GM18907 (cell line): ENCODE measurements around the gene OR8D1.
"Not testable (repeated sequence)": the region's sequence is repeated elsewhere in the genome, so short reads cannot be mapped to it uniquely, and the experiment has no call there.

ENCODE experiments used
- ATAC-seq: cut with Tn5 transposase; IDR thresholded peaks from one replicate; pipeline ENCODE4 v1.9.1; 2021; ENCODE audit warnings: mild to moderate bottlenecking, moderate library complexity; ENCODE audit not compliant: unreplicated experiment

The OR8D1 gene

GRCh38 chr11:124294687-124295086, 19.1 kb downstream of the OR8D1 start:
- ATAC-seq = no peak

- ATAC-seq = no peak
Observed at GRCh38 chr11:124285610-124286344, 28.0 kb downstream of the OR8D1 start.

DNA sequence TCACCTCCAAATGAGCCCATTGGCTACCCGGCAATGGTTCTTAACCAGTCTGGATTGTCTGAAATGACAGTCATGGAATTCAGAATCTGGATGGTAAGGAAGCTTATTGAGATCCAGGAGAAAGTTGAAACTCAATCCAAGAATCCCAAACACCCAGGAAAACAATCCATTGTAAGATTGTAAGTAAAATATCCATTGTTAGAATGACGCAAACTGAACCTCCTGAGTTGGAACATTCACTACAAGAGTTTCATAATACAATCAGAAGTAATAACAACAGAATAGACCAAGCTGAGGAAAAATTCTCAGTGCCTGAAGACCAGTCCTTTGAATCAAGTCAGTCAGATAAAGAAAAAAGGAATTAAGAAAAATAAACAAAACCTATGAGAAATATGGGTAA, 35.5 kb downstream of the OR8D1 start:
- ATAC-seq = no peak

DNA sequence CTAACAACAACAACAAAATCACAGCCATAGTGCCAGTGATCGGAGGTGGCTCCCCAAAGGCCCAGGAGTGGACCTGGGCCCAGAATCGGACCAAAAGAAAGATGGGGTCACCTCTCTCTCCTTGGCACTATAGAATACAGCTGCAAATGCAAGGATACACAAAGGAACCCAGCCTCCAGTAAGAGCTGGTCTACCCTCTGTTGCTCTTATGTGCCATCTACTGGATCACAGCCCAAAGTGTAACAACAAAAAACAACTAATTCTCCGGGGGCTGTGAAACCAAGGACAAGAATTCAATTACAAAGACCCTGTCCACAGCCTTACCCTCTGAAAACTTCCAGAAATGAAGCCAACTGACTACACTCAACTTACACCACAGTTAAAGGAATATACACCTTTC, 35.9 kb downstream of the OR8D1 start:
- ATAC-seq = no peak

DNA sequence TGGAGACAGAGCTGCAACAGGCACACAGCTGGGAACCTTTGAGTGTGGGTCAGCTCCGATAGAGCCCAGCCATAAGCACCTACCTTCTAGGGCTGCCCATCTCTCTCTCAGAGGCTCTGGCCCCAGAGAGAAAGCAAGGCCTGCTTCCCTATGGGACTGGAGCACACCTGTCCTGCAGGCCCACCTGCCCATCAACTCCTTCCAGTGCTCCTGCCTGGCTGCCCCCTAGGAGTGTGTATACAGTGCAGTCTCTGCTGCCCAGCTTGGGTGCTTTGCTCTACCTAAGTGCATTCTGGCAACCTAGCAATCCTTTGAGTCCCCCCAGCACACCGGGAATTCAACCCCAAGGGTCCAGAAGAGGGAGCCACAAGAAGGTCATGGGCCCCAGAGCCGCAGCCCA, 36.5 kb downstream of the OR8D1 start:
- no peak for ATAC-seq

- no peak for ATAC-seq
Observed at GRCh38 chr11:124276081-124276480, 37.7 kb downstream of the OR8D1 start.

- ATAC-seq = no peak
Observed at GRCh38 chr11:124274000-124274399, 39.7 kb downstream of the OR8D1 start.

DNA sequence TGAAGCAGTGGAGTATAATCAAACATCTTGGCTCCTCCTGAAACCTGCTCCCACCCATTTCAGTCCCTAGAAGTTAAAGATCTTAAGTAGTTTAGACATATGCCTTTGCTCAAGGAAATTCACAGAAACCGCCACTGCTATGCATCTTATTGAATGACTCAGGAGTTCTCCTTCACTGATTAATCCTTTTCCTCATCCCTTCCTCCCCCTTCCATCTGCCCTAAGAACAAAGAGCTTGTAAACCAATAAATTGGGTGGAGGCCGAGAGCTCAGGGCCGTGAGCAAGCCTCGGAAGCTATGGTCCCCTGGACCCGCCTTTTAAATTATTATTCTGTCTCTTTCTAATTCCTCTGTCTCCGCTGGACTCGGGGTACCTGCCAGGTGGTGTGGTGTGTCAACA, 42.9 kb downstream of the OR8D1 start:
- ATAC-seq = not testable (repeated sequence)

- ATAC-seq = not testable (repeated sequence)
Observed at GRCh38 chr11:124265041-124265440, 48.7 kb downstream of the OR8D1 start.

DNA sequence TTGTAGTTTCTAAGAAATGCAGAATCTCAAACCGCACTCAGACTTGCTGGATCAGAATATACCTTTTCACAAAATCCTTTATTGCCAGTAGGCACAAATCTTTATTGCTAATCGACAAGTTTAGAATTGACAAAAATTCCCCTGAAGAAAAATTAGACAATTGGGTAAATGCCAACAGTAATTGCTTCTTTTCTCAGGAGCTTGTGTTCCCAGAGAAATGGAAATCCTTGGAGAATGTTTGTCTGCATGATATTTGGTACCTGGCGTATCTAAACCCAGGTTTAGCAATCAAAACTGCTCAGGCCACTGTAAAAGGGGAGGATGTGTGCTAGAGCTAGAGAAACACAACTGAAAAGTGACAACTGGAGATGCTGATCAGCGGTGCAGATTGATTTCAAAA, 57.7 kb downstream of the OR8D1 start, which contains the start of gene OR8G5:
OR8G5 (plus strand) TSS at position 301 of the 400 bp plus-strand sequence. CDS start 8,556 bp downstream, outside the sequence.
- no peak for ATAC-seq
